K562 (cell line): ENCODE results near the gene PRKD2. TPM values are rescaled to one million over a fixed set of nuclear protein-coding genes. Genes with fewer than 3 reads are reported as not detected.

ENCODE experiments used
- ARID1B ChIP-seq: fragments of 450-650 bp; IDR thresholded peaks from 2 replicates; pipeline ENCODE4 v1.6.1; 2016; ENCODE audit warnings: antibody characterized with exemption, mild to moderate bottlenecking, inconsistent platforms
- GTF2F1 ChIP-seq: IDR thresholded peaks from 2 replicates; pipeline ENCODE4 v1.6.1; 2011; ENCODE audit warnings: low read depth, low read length, improper control_type of control experiment
- HEY1 ChIP-seq: fragments of 250-450 bp; sonication (Bioruptor Pico); IDR thresholded peaks from 2 replicates; pipeline ENCODE4 v1.5.0; 2020; ENCODE audit warnings: mild to moderate bottlenecking, moderate library complexity, borderline replicate concordance
- HNRNPH1 ChIP-seq: fragments of 200-400 bp; formaldehyde crosslinking; optimal IDR thresholded peaks from 2 replicates; pipeline ENCODE3; 2017; ENCODE audit warnings: low read depth, mild to moderate bottlenecking, low read length, moderate library complexity
- HOMEZ ChIP-seq: fragments of 250-450 bp; sonication (Bioruptor Pico); IDR thresholded peaks from 2 replicates; pipeline ENCODE4 v1.4.0; 2020; ENCODE audit warnings: mild to moderate bottlenecking, moderate library complexity
- NFE2 ChIP-seq: IDR thresholded peaks from 2 replicates; pipeline ENCODE4 v1.6.1; 2014; ENCODE audit warnings: antibody characterized with exemption, low read depth
- PHTF2 ChIP-seq: fragments of 250-450 bp; sonication (Bioruptor Pico); IDR thresholded peaks from 2 replicates; pipeline ENCODE4 v1.5.0; 2021; ENCODE audit warnings: mild to moderate bottlenecking
- POLR3A ChIP-seq: IDR thresholded peaks from 2 replicates; pipeline ENCODE4 v1.6.1; 2011; ENCODE audit warnings: borderline replicate concordance, mild to moderate bottlenecking, moderate library complexity; ENCODE audit not compliant: insufficient read length, insufficient read depth; ENCODE audit errors: extremely low read depth
- RREB1 ChIP-seq: fragments of 250-450 bp; sonication (Bioruptor Pico); IDR thresholded peaks from 2 replicates; pipeline ENCODE4 v1.4.0; 2020
- TAL1 ChIP-seq: fragments of 450-650 bp; IDR thresholded peaks from 2 replicates; pipeline ENCODE4 v1.6.1; 2016; ENCODE audit warnings: mild to moderate bottlenecking
- THAP7 ChIP-seq: fragments of 250-450 bp; sonication (Bioruptor Pico); IDR thresholded peaks from 2 replicates; pipeline ENCODE4 v1.5.0; 2021
- ZBTB33 ChIP-seq: sonication (generic); formaldehyde crosslinking; IDR thresholded peaks from 2 replicates; pipeline ENCODE4 v1.8.1; 2023; ENCODE audit warnings: mild to moderate bottlenecking, missing genetic modification reagents
- ZKSCAN8 ChIP-seq: fragments of 200-800 bp; sonication (Bioruptor generic); IDR thresholded peaks from 2 replicates; pipeline ENCODE4 v1.6.1; 2016; ENCODE audit warnings: missing genetic modification characterization, missing compliant biosample characterization
- ZMIZ1 ChIP-seq, 2 experiments: fragments of 150-350 bp in 1 of 2; IDR thresholded peaks; 2 replicates each; pipeline ENCODE4 v1.6.1; 2012 to 2016; ENCODE audit warnings: low read depth in 2 of 2, low read length in 2 of 2, mild to moderate bottlenecking in 1 of 2, moderate library complexity in 1 of 2
- polyA plus RNA-seq, 8 experiments: library from polyadenylated mRNA; depleted of rRNA in 4 of 8; stranded (reverse) in 5 of 8; unstranded in 3 of 8; fragments of >200 nt; fragmentation: Nextera tagmentation in 2 of 8; fragmentation: Illumina TruSeq in 1 of 8; extraction: Ambion mirVana in 2 of 8; extraction: Trizol in 1 of 8; gene quantifications; 2 replicates each; pipeline versions ENCODE4 v1.2.1 to v1.2.3, GENCODE V29; 2011 to 2014; ENCODE audit warnings: inconsistent platforms in 1 of 8, missing spikeins in 1 of 8
- total RNA-seq, 7 experiments: library from RNA; depleted of rRNA in 6 of 7; stranded (reverse); fragments of >200 nt in 6 of 7; fragmentation: Illumina TruSeq in 2 of 7; extraction: Trizol in 2 of 7; gene quantifications; 2 replicates each; pipeline versions ENCODE4 v1.2.1 to v1.2.3, GENCODE V29; 2011 to 2021; ENCODE audit warnings: low replicate concordance in 1 of 7

The PRKD2 gene
- total and polyA plus RNA-seq, 9 of the 15 experiments (the other 6 are each of a cell fraction or from before 2014, with no cell fraction given): 1.8 to 60.0 (median 15.0) TPM

- TF ChIP-seq ZMIZ1 (IDR thresholded peaks at IDR 0.05; ENCODE audit: low read depth in 2 of 2, low read length in 2 of 2): 0 out of 4 replicates have a peak, but pooled peaks of 1 of the 2 experiments have one; percentile 27
- TF ChIP-seq TAL1: peak; percentile 54
- peak; percentile 79 for TF ChIP-seq ARID1B
- TF ChIP-seq GTF2F1: no peak
- TF ChIP-seq HNRNPH1: no peak
- TF ChIP-seq ZBTB33: peak; percentile 88
- TF ChIP-seq PHTF2 (CRISPR knock-in tag): no peak
- TF ChIP-seq POLR3A: no peak
- TF ChIP-seq ZKSCAN8: no peak
- no peak for TF ChIP-seq THAP7
- TF ChIP-seq HOMEZ (CRISPR knock-in tag): no peak
- no peak for TF ChIP-seq RREB1 (CRISPR knock-in tag)
- no peak for TF ChIP-seq HEY1
- TF ChIP-seq NFE2: 0 out of 2 replicates have a peak, but pooled peaks have one; percentile 5
Measured at GRCh38 chr19:46629546-46630025, 87.3 kb downstream of the PRKD2 start (continued).
